ENCODE measurements around the gene DLG2.

Gene DLG2

DNA sequence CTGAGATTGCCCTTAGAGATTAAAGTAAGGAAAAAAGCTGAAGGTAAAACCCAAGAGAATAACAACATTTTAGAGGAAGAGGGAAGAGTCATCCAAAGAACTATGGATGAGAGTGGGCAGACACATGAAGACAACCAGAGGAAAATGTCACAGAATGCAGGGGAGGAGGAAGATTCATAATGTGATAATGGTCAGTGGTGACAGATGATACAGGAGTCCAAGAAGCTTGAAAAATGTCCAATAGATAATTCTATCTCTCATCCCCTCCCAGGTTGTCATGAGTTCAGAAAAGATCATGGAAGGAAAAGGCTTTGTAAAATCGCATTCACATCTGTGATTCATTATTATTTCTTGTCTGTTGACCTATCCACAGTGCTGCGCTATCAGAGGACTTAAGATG, 2058.6 kb downstream of the DLG2 start:
- TF ChIP-seq, protein P1, sequence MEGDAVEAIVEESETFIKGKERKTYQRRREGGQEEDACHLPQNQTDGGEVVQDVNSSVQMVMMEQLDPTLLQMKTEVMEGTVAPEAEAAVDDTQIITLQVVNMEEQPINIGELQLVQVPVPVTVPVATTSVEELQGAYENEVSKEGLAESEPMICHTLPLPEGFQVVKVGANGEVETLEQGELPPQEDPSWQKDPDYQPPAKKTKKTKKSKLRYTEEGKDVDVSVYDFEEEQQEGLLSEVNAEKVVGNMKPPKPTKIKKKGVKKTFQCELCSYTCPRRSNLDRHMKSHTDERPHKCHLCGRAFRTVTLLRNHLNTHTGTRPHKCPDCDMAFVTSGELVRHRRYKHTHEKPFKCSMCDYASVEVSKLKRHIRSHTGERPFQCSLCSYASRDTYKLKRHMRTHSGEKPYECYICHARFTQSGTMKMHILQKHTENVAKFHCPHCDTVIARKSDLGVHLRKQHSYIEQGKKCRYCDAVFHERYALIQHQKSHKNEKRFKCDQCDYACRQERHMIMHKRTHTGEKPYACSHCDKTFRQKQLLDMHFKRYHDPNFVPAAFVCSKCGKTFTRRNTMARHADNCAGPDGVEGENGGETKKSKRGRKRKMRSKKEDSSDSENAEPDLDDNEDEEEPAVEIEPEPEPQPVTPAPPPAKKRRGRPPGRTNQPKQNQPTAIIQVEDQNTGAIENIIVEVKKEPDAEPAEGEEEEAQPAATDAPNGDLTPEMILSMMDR (IDR thresholded peaks at IDR 0.05) = no peak

DNA sequence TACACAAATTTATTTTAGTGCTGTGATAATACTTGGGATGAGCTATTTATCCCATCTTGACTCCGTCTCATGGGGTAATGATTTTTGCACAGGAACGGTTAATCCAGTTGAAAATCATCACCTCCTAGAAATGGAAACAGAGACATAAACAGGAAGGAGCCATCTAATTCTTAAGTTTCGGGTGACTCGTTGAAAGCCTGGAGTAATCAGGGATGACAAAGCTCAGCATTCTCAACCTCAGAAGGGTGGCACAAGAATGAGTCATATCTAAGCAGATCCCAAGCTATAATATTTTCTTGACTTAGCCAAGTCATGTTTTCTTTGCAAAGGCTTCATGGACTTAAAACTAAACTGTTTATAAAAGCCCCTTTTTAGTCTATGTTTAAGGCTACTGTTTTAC, 2060.2 kb downstream of the DLG2 start:
- TF ChIP-seq, protein P1 (IDR thresholded peaks at IDR 0.05) = no peak

DNA sequence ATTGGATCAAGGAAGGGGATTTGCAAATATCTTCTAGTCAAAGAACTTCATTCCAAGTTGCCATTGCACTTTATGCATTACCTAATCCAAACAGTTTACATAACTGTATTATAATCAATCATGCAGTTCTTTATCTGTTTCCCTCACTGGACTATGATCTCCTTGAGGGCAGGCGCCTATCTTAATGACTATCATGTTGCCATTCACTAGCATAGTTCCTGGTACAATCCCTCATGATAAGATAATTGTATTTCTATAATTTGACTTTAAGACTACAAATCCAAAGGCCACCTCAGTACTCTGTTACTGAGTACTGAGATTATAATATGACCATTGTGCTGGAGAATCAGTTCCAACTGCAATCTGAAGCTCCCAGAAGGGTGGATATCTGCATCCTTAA, 2062.3 kb downstream of the DLG2 start:
- TF ChIP-seq, protein P1 (IDR thresholded peaks at IDR 0.05) = no peak

DNA sequence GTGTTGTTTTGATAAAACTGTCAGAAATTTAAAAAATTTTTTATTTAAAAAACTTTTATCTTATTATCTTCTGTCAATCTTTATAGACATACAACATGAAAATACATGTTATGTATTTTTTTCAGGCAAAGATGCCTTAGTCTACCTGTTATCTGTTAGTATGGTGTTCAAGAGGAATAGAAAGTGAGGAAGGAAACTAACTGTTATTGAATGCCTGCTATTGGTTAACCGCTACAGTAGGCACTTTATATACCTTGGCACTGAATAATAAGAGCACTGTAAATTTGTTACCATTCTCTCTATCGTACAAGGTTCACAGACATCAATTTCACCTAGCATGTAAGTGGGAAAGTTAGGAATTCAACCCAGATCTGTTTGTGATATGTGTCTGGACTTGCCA, 2068.9 kb downstream of the DLG2 start:
- TF ChIP-seq, protein P1 (IDR thresholded peaks at IDR 0.05) = no peak

DNA sequence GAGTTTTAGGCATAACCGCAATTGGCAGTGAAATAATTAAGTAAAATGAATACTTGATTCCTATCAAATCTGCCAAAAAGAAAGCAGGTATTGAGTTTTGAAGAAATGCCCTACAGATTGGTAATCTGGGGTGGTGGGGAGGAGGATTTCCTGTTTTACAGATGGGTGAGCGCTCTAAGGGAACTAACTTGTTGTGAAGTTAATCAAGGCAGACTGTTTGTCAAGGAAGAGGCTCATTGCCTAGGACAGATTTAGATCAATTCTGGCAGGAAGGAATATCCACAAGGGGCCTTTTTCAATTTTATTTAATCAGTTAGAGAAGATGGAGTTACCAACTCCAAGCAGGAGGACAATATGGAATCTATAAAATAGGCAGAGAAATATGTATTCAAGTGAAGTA, 2069.5 kb downstream of the DLG2 start:
- TF ChIP-seq, protein P1 (IDR thresholded peaks at IDR 0.05) = no peak

DNA sequence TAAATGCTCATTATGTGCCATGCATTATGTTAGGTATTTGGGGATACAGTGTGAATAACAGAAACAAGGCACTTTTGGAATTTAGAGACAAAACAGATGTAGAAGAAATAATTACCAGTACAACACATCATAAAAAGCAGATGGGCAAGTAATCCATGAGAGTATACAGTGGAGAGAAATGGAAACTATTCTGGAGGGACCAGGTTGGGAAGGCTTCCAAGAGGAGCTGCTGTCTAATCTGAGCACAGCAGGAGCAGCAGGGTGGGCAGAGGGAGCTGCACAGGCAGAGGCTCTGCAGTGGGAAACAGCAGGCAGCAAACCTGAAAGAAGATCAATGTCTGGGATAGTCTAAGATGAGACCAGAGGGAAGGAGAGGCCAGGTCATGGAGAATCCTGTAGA, 2072.3 kb downstream of the DLG2 start:
- TF ChIP-seq, protein P1 (IDR thresholded peaks at IDR 0.05) = no peak

DNA sequence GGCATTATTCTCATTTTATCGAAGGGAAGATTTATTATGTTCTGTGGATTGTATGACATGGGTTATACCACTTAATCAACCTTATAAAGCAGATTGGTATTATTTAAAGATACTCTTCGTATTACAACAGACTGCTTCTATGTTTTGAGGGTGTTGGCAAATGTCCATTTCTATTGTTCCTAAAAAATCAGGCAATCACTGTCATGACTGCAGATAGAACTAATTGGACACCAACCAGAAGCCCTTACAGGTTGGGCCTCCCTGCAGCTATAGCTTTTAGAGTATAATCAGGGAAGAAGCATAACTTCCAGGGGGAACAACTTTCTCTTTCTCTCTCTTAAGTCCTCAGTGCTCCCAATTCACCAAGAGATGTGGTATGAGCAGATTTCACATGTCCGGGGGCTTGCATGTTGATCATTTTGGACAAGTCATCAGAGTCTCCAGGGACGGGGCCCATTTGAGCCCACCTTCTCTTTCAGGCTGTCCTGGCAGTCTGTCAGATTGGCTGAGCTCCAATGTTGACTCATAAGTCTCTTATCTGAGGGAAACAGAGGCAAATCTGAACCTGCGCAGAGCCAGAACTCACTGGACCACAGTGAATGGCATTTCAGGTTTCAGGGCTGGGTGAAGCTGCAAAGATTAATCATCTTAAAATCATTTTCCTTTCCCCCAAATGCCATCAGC, 2077.0 kb downstream of the DLG2 start:
- TF ChIP-seq, protein P1 (IDR thresholded peaks at IDR 0.05) = no peak

DNA sequence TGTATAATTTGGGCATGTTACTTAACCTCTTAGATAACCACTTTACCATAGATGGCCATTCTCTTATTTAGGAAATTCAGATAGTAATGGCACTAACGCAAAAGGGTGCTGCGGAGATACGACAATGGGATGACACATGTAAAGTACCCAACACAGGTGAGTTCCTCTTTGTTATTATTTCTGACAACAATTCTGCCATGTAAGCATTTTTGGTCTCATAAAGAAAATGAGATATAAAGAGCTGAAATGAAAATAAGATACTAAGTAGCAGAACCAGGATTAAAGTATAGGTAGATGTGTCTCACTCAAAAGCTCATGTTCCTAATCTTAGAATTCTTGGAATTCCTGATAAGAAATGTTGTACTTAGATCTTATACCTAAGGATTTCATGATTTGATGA, 2080.8 kb downstream of the DLG2 start:
- TF ChIP-seq, protein P1 (IDR thresholded peaks at IDR 0.05) = no peak

Data from LNCAP (cell line).